Ascending aorta (tissue), 2 donors: ENCODE results near the gene MSS51. TPM values are rescaled to one million over a fixed set of nuclear protein-coding genes. Genes with fewer than 3 reads are reported as not detected.

ENCODE experiments used
- DNase-seq, 2 donors: peaks; one replicate each; pipeline ENCODE4 v3.0.0-alpha.2; 2019; ENCODE audit warnings: low spot score in 2 of 2
- H3K27ac ChIP-seq, 2 donors: fragments of 200-600 bp; sonication (generic); one replicate each; pipeline ENCODE4 v1.5.1; 2016 to 2017; ENCODE audit warnings: mild to moderate bottlenecking in 1 of 2
- H3K27me3 ChIP-seq: fragments of 200-600 bp; sonication (generic); one replicate; pipeline ENCODE4 v1.5.1; 2017
- H3K36me3 ChIP-seq, 2 donors: fragments of 200-600 bp; sonication (generic); one replicate each; pipeline ENCODE4 v1.5.1; 2016
- H3K4me1 ChIP-seq, 2 donors: fragments of 200-600 bp; sonication (generic); one replicate each; pipeline ENCODE4 v1.5.1; 2016 to 2017; ENCODE audit warnings: mild to moderate bottlenecking in 1 of 2
- H3K4me3 ChIP-seq, 2 donors: fragments of 200-600 bp; sonication (generic); one replicate each; pipeline ENCODE4 v1.5.1; 2016 to 2017; ENCODE audit warnings: mild to moderate bottlenecking in 1 of 2
- H3K9me3 ChIP-seq, 2 donors: fragments of 200-600 bp; sonication (generic); one replicate each; pipeline ENCODE4 v1.5.1; 2016
- intact Hi-C: fragments of 100-400 bp; cut with DNase I; formaldehyde crosslinking; loops from one replicate; pipeline ENCODE4 v1.15.1; 2023
- total RNA-seq: library from RNA; depleted of rRNA; stranded (reverse); fragments of >200 nt; gene quantifications from one replicate; pipeline ENCODE4 v1.1.0, GENCODE V29; 2016
- TF ChIP-seq, protein P1 (sequence below), 3 experiments: fragments of 200-600 bp in 2 of 3; fragments of 450-650 bp in 1 of 3; sonication (generic) in 2 of 3; IDR thresholded peaks; one replicate each; pipeline ENCODE4 v1.5.1; 2016 to 2019; ENCODE audit warnings: antibody characterized with exemption in 3 of 3, mild to moderate bottlenecking in 1 of 3, moderate library complexity in 1 of 3

Gene MSS51
- total RNA-seq, 1 donor from 2014 or later: not detected

DNA sequence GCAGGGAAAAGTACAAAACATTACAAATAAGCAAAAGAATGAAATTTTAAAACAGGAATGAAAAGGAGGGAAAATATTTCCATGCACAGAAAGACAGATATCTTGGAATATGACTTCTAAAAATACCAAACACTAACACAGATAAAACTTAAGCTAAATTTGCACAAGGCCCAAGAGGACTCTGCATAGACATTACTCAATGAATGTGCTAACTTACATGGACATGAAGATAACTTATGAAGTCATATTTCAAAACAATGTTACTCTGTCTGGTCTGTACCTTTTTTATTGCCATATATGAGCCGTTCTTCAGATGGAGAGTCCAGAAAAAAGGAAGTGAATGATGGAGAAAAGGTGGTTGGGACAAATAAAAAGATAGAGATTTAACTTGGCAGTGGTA is 15.0 kb upstream of the MSS51 start:
- no peak overlapping the region for H3K4me3 ChIP-seq
- H3K27ac ChIP-seq: no peak overlapping the region
- TF ChIP-seq, protein P1, sequence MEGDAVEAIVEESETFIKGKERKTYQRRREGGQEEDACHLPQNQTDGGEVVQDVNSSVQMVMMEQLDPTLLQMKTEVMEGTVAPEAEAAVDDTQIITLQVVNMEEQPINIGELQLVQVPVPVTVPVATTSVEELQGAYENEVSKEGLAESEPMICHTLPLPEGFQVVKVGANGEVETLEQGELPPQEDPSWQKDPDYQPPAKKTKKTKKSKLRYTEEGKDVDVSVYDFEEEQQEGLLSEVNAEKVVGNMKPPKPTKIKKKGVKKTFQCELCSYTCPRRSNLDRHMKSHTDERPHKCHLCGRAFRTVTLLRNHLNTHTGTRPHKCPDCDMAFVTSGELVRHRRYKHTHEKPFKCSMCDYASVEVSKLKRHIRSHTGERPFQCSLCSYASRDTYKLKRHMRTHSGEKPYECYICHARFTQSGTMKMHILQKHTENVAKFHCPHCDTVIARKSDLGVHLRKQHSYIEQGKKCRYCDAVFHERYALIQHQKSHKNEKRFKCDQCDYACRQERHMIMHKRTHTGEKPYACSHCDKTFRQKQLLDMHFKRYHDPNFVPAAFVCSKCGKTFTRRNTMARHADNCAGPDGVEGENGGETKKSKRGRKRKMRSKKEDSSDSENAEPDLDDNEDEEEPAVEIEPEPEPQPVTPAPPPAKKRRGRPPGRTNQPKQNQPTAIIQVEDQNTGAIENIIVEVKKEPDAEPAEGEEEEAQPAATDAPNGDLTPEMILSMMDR (IDR thresholded peaks at IDR 0.05): no peak
- peaks cover 33 to 38% of the 10 kb centered on the region in 2 donors for H3K36me3 ChIP-seq
- no peaks in the 10 kb centered on the region for H3K9me3 ChIP-seq
- no peaks in the 10 kb centered on the region for H3K4me1 ChIP-seq
- no peaks in the 10 kb centered on the region for H3K27me3 ChIP-seq
- intact Hi-C loops: no loop called here
- DNase-seq: no peak

DNA sequence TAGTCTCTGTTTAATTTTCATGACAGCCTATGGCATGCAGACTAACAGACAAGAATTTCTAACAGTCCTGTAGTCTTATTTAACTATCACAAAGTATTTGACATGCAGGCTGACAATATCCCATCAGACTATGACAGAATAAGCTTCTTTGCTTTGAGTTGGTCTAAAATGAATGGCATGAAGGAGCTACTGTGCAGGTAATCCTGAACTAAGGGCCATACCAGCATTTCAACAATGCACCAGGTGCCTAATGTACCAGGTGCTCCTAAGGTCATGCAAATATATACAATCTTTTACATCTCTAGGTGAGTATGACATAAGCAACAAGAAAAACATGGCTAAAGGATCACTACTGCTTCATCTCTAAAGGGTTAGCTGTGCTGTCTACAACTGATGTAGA is 13.6 kb upstream of the MSS51 start:
- TF ChIP-seq, protein P1 (IDR thresholded peaks at IDR 0.05): no peak
- Histone ChIP-seq H3K27ac (no peak overlapping the region), H3K27me3 (no peaks in the 10 kb centered on the region), H3K4me3 (no peak overlapping the region), H3K9me3 (no peaks in the 10 kb centered on the region), H3K4me1 (no peaks in the 10 kb centered on the region), H3K36me3 (peaks cover 31 to 32% of the 10 kb centered on the region in 2 donors)
- no peak for DNase-seq
- intact Hi-C loops: no loop called here

DNA sequence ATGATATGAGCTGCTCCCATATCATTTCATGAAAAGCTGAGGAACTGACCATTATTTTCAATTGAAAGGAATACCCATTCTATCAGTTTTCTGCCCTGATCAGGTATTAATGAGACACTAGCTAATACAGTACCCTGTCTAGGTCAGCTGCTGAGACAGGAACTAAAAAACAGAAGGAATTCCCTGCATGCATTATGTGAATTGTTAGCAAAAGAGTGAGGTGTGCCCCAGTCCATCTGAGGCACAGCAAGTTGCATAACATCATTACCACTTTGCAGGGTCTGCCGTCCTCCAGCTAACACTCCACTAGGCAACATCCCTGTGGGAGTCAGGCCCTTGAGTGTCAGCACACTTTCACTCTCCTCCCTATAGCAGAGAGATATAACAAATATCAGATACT is 11.1 kb upstream of the MSS51 start:
- no peaks in the 10 kb centered on the region for H3K27me3 ChIP-seq
- DNase-seq: no peak
- no peak overlapping the region for H3K27ac ChIP-seq
- no peak overlapping the region for H3K4me3 ChIP-seq
- H3K36me3 ChIP-seq: peaks cover 35 to 44% of the 10 kb centered on the region in 2 donors
- H3K9me3 ChIP-seq: no peaks in the 10 kb centered on the region
- TF ChIP-seq, protein P1 (IDR thresholded peaks at IDR 0.05): no peak
- intact Hi-C loops: no loop called here
- no peaks in the 10 kb centered on the region for H3K4me1 ChIP-seq

DNA sequence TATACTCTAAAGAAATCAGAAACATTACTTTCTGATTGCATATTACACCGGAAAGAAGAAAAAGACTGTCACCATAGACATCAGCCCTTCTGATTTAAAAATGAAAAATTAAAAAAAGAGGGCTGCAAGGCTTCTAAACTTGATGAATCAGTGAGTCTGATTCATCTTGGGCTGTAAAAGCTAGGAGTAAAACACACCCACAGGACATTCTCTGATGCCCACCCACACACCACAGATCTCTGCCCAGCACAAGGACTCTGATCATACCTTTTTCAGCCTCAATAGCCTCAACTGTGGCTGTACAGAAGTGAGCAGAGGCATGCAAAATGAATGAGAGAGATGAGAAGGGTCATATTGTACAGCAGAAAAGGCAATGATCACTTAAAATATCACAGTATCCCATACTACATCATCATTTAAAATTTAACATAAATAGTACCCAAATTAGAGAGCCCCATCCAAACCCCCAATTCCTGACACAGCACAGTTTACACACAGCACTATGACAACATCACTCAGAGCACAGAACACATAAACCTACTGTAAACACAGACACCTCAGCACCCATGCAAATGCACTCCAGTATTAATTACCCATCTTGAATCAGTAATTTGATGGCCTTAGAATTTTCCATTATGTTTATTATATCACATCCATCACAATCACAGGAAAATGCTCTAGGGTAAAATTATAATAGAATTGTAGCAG is 6.4 kb upstream of the MSS51 start:
- TF ChIP-seq, protein P1 (IDR thresholded peaks at IDR 0.05): no peak
- Histone ChIP-seq H3K27ac (no peak overlapping the region), H3K4me1 (no peaks in the 10 kb centered on the region), H3K36me3 (peaks cover 39 to 45% of the 10 kb centered on the region in 2 donors), H3K27me3 (no peaks in the 10 kb centered on the region), H3K4me3 (no peak overlapping the region), H3K9me3 (no peaks in the 10 kb centered on the region)
- no peak for DNase-seq
- intact Hi-C loops: no loop called here

DNA sequence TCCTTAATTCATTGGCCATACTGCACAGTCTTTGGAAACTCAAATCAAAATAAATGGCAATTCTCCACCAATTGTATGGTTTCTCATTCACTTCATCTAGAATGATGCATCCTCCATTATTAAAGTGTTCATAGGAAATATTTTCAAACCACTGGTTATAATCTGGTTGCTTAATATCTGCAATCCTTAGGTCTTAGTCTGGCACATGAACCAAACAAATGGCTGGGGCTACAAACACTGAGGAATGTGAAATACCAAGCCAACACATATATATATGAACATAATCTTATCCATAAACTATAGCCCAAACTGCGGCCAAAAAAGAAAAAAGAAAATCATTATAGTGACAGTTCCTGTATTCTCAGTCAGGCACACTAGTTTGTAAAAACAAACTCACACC is 5.7 kb upstream of the MSS51 start:
- DNase-seq: no peak
- Histone ChIP-seq H3K4me1 (no peaks in the 10 kb centered on the region), H3K4me3 (no peak overlapping the region), H3K9me3 (no peaks in the 10 kb centered on the region), H3K27ac (no peak overlapping the region), H3K36me3 (peaks cover 32 to 45% of the 10 kb centered on the region in 2 donors), H3K27me3 (no peaks in the 10 kb centered on the region)
- TF ChIP-seq, protein P1 (IDR thresholded peaks at IDR 0.05): no peak
- intact Hi-C loops: no loop called here
